Endothelial cell (in vitro differentiated cells): ENCODE data around the gene LRIG3. TPM values are rescaled to one million over a fixed set of nuclear protein-coding genes. Genes with fewer than 3 reads are reported as not detected.

Experiments
- DNase-seq: peaks from one replicate; pipeline ENCODE4 v3.0.0; 2021; ENCODE audit warnings: low spot score
- H3K27ac Mint-ChIP-seq: one replicate; pipeline ENCODE4 v1.8.0; 2021; ENCODE audit warnings: mixed read lengths, inconsistent platforms; ENCODE audit not compliant: unreplicated experiment
- H3K27me3 Mint-ChIP-seq: one replicate; pipeline ENCODE4 v1.8.0; 2021; ENCODE audit warnings: mild to moderate bottlenecking, moderate library complexity, mixed read lengths, inconsistent platforms; ENCODE audit not compliant: unreplicated experiment
- H3K36me3 Mint-ChIP-seq: one replicate; pipeline ENCODE4 v1.8.0; 2021; ENCODE audit warnings: mild to moderate bottlenecking, low read depth, mixed read lengths, inconsistent platforms; ENCODE audit not compliant: unreplicated experiment
- H3K4me1 Mint-ChIP-seq: one replicate; pipeline ENCODE4 v1.8.0; 2021; ENCODE audit warnings: mild to moderate bottlenecking, mixed read lengths, inconsistent platforms; ENCODE audit not compliant: unreplicated experiment
- H3K4me3 Mint-ChIP-seq: one replicate; pipeline ENCODE4 v1.8.0; 2021; ENCODE audit warnings: mild to moderate bottlenecking, mixed read lengths, inconsistent platforms; ENCODE audit not compliant: unreplicated experiment
- H3K9me3 Mint-ChIP-seq: one replicate; pipeline ENCODE4 v1.8.0; 2021; ENCODE audit warnings: mixed read lengths, inconsistent platforms; ENCODE audit not compliant: unreplicated experiment
- total RNA-seq: library from RNA; stranded (reverse); fragmentation: NEBNext Ultra II Directional; extraction: Animal tissue kit (Norgen Biotek cat#: 25700); gene quantifications from one replicate; pipeline ENCODE4 v1.2.1, GENCODE V29; 2021; ENCODE audit not compliant: unreplicated experiment
- TF ChIP-seq, protein P1 (sequence below): fragments of 200-600 bp; sonication (generic); IDR thresholded peaks from one replicate; pipeline ENCODE4 v1.5.0; 2021; ENCODE audit warnings: antibody characterized with exemption; ENCODE audit not compliant: unreplicated experiment

LRIG3 gene
- total RNA-seq, 1 donor from 2014 or later = 103 TPM

- DNase-seq = no peak
- Mint-ChIP-seq H3K36me3 (no peaks in the 10 kb centered on the region), H3K4me3 (no peak overlapping the region), H3K9me3 (no peaks in the 10 kb centered on the region), H3K27ac (no peak overlapping the region), H3K27me3 (no peaks in the 10 kb centered on the region), H3K4me1 (peaks cover 5% of the 10 kb centered on the region)
- TF ChIP-seq, protein P1, sequence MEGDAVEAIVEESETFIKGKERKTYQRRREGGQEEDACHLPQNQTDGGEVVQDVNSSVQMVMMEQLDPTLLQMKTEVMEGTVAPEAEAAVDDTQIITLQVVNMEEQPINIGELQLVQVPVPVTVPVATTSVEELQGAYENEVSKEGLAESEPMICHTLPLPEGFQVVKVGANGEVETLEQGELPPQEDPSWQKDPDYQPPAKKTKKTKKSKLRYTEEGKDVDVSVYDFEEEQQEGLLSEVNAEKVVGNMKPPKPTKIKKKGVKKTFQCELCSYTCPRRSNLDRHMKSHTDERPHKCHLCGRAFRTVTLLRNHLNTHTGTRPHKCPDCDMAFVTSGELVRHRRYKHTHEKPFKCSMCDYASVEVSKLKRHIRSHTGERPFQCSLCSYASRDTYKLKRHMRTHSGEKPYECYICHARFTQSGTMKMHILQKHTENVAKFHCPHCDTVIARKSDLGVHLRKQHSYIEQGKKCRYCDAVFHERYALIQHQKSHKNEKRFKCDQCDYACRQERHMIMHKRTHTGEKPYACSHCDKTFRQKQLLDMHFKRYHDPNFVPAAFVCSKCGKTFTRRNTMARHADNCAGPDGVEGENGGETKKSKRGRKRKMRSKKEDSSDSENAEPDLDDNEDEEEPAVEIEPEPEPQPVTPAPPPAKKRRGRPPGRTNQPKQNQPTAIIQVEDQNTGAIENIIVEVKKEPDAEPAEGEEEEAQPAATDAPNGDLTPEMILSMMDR = no peak
Measured at GRCh38 chr12:58932806-58933681, 12.7 kb upstream of the LRIG3 start.

DNA sequence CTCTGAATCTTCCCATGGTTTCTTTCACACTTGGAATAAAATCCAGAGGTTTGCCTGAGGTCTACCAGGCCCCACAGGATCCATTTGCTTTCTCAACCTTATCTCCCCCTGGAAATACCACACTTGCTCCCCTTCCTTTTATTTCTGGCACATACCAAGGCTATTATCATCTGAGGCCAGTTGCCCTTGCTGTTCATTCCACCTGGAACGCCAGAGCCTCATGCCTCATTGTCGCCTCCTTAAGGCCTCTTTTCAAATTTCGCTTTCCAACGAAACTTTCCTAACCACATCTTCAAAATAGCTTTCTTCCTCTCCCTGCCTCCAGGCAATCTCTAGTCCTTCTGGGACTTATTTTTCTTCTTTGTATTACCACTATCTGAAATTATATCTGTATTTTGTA lies 11.2 kb upstream of the LRIG3 start:
- Mint-ChIP-seq H3K9me3 (no peaks in the 10 kb centered on the region), H3K36me3 (no peaks in the 10 kb centered on the region), H3K27ac (no peak overlapping the region), H3K27me3 (no peaks in the 10 kb centered on the region), H3K4me3 (no peak overlapping the region), H3K4me1 (peaks cover 5% of the 10 kb centered on the region)
- TF ChIP-seq, protein P1 = no peak
- no peak for DNase-seq

- Mint-ChIP-seq H3K27me3 (no peaks in the 10 kb centered on the region), H3K4me3 (no peak overlapping the region), H3K27ac (no peak overlapping the region), H3K9me3 (no peaks in the 10 kb centered on the region), H3K4me1 (peaks cover 9% of the 10 kb centered on the region), H3K36me3 (no peaks in the 10 kb centered on the region)
- TF ChIP-seq, protein P1 = no peak
- DNase-seq = no peak
Measured at GRCh38 chr12:58930770-58931324, 10.5 kb upstream of the LRIG3 start.

GRCh38 chr12:58927120-58927519 lies 6.8 kb upstream of the LRIG3 start:
- no peak for DNase-seq
- H3K9me3 Mint-ChIP-seq = no peaks in the 10 kb centered on the region
- H3K4me3 Mint-ChIP-seq = no peak overlapping the region
- H3K36me3 Mint-ChIP-seq = no peaks in the 10 kb centered on the region
- H3K27me3 Mint-ChIP-seq = peaks cover 5% of the 10 kb centered on the region
- TF ChIP-seq, protein P1 = no peak
- H3K4me1 Mint-ChIP-seq = peaks cover 31% of the 10 kb centered on the region
- no peak overlapping the region for H3K27ac Mint-ChIP-seq

GRCh38 chr12:58926586-58926985 lies 6.3 kb upstream of the LRIG3 start:
- H3K27ac Mint-ChIP-seq = no peak overlapping the region
- H3K4me1 Mint-ChIP-seq = peaks cover 31% of the 10 kb centered on the region
- TF ChIP-seq, protein P1 = no peak
- H3K36me3 Mint-ChIP-seq = no peaks in the 10 kb centered on the region
- H3K27me3 Mint-ChIP-seq = peaks cover 5% of the 10 kb centered on the region
- H3K4me3 Mint-ChIP-seq = no peak overlapping the region
- DNase-seq = no peak
- H3K9me3 Mint-ChIP-seq = no peaks in the 10 kb centered on the region
